Stimulated activated CD4-positive, alpha-beta T cell treated with anti-CD3 and anti-CD28 coated beads, Interleukin-2, amount 100 ng/mL, for 4 hours (primary cell): ENCODE results near the gene SIPA1L3.

Experiments
- DNase-seq: peaks from one replicate; pipeline ENCODE4 v3.0.0-alpha.2; 2020; ENCODE audit warnings: low read depth

The SIPA1L3 gene

GRCh38 chr19:37950471-37951175 is 43.6 kb downstream of the SIPA1L3 start:
- no peak for DNase-seq

GRCh38 chr19:37951816-37952210 is 44.8 kb downstream of the SIPA1L3 start:
- DNase-seq, result no peak

- no peak for DNase-seq
Observed at GRCh38 chr19:37953171-37953917, 46.3 kb downstream of the SIPA1L3 start.

- DNase-seq, result no peak
Observed at GRCh38 chr19:37953918-37954303, 46.9 kb downstream of the SIPA1L3 start.

GRCh38 chr19:37954421-37954874 is 47.4 kb downstream of the SIPA1L3 start:
- DNase-seq, result no peak

- DNase-seq, result no peak
Observed at GRCh38 chr19:37955986-37956385, 49.0 kb downstream of the SIPA1L3 start.

- DNase-seq, result no peak
Observed at GRCh38 chr19:37957176-37957575, 50.2 kb downstream of the SIPA1L3 start.

GRCh38 chr19:37959665-37960114 is 52.7 kb downstream of the SIPA1L3 start:
- no peak for DNase-seq

GRCh38 chr19:37961198-37961597 is 54.2 kb downstream of the SIPA1L3 start:
- no peak for DNase-seq

- no peak for DNase-seq
Observed at GRCh38 chr19:37963190-37963936, 56.4 kb downstream of the SIPA1L3 start.

- DNase-seq, result no peak
Observed at GRCh38 chr19:37964109-37964508, 57.1 kb downstream of the SIPA1L3 start.

GRCh38 chr19:37966211-37966661 is 59.2 kb downstream of the SIPA1L3 start:
- no peak for DNase-seq

- no peak for DNase-seq
Observed at GRCh38 chr19:37966662-37967231, 59.7 kb downstream of the SIPA1L3 start.

- no peak for DNase-seq
Observed at GRCh38 chr19:37969695-37970094, 62.7 kb downstream of the SIPA1L3 start.

- no peak for DNase-seq
Observed at GRCh38 chr19:37970699-37971098, 63.7 kb downstream of the SIPA1L3 start.

- DNase-seq, result no peak
Observed at GRCh38 chr19:37972803-37973202, 65.8 kb downstream of the SIPA1L3 start.

- DNase-seq, result no peak
Observed at GRCh38 chr19:37973666-37974065, 66.7 kb downstream of the SIPA1L3 start.

- DNase-seq, result no peak
Observed at GRCh38 chr19:37975071-37975470, 68.1 kb downstream of the SIPA1L3 start.

- DNase-seq, result no peak
Observed at GRCh38 chr19:37975596-37976515, 68.8 kb downstream of the SIPA1L3 start.

GRCh38 chr19:37977391-37977790 is 70.4 kb downstream of the SIPA1L3 start:
- DNase-seq, result no peak

- no peak for DNase-seq
Observed at GRCh38 chr19:37977992-37978391, 71.0 kb downstream of the SIPA1L3 start.
